AG10803 (cell line): ENCODE measurements around the gene KRTAP13-3.

Experiments used
- DNase-seq: peaks from one replicate; pipeline ENCODE4 v3.0.0; 2010; ENCODE audit warnings: low read depth
- H3K4me3 ChIP-seq: 2 replicates; pipeline ENCODE4 v1.5.1; 2011; ENCODE audit warnings: mild to moderate bottlenecking, low read length, control low read depth
- TF ChIP-seq, protein P1 (sequence below): conservative IDR thresholded peaks from 2 replicates; pipeline ENCODE4 v1.5.1; 2011; ENCODE audit warnings: mild to moderate bottlenecking, low read length, control low read depth, inconsistent platforms

KRTAP13-3 gene

DNA sequence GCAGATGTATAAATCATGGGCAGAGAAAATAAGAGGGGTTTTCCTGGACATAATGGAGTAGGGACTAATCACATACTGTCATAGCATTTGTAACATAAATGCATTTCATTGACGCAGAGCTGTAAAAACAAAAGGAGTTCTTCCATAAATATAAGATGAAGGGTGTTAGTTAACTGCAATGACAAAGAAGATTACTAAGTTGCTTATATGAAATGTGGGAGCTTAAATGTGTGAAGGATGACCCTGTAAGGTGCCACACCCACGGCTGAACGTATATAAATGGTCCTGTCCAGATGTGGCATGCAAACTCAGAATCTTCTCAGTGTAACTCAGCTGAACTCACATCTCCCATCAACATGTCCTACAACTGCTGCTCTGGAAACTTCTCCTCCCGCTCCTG is 30.0 kb downstream of the KRTAP13-3 start, which contains the start of gene KRTAP13-1:
Gene KRTAP13-1, plus strand, starts transcription at position 301 of the 400 bp plus-strand sequence. Its CDS starts 56 bp downstream, at position 357.
- TF ChIP-seq, protein P1, sequence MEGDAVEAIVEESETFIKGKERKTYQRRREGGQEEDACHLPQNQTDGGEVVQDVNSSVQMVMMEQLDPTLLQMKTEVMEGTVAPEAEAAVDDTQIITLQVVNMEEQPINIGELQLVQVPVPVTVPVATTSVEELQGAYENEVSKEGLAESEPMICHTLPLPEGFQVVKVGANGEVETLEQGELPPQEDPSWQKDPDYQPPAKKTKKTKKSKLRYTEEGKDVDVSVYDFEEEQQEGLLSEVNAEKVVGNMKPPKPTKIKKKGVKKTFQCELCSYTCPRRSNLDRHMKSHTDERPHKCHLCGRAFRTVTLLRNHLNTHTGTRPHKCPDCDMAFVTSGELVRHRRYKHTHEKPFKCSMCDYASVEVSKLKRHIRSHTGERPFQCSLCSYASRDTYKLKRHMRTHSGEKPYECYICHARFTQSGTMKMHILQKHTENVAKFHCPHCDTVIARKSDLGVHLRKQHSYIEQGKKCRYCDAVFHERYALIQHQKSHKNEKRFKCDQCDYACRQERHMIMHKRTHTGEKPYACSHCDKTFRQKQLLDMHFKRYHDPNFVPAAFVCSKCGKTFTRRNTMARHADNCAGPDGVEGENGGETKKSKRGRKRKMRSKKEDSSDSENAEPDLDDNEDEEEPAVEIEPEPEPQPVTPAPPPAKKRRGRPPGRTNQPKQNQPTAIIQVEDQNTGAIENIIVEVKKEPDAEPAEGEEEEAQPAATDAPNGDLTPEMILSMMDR = no peak
- no peak for DNase-seq
- H3K4me3 ChIP-seq = no peak within 1 kb of the TSS

DNA sequence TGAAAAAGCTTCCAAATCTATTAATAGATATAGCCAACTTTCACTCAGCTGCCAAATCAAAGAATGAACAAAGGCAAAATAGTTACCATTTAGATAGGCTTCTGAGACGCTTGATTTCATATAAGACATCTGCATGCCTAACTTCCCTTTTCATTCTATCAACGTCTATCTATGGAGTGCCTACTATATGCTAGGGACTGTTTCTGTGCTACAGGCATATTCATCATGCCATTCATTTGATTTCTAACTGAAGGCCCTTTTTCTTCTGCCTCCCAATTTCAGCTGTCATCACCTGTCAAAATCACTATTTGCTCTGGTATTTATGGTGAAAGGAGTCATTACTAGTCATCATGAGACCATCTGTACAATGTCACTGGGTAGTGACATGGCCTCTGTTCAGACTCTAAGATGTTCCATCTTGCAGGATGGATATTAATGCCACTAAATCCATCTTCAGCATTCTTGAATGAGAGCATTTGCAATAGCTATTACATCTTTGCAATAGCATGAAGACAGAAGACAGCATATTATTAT is 34.2 kb downstream of the KRTAP13-3 start:
- no peak overlapping the region for H3K4me3 ChIP-seq
- TF ChIP-seq, protein P1 = no peak
- DNase-seq = no peak

DNA sequence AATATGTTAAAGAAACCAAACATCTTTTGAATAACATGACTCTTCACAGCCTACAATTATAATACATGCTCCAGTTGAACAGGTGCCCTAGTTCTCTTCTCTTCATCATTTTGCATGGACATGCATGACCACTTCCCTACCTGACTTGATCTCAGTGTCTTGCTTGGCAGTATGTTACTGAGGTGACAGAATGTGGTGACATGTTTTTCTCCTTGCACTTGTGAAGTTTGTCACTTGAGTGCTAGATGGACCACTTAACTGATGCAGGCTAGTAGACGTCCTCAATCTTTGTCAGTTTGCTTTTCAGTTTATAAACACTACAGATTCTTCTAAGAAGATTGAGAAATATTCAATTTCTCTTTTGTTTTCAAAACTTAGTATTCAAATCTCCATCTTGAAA is 43.5 kb downstream of the KRTAP13-3 start:
- H3K4me3 ChIP-seq = no peak overlapping the region
- TF ChIP-seq, protein P1 = no peak
- DNase-seq = no peak
